ENCODE measurements around the gene SMARCD3.

GRCh38 chr7:151240536-151240935 is 8.0 kb downstream of the SMARCD3 start:
- TF ChIP-seq CTCF (conservative IDR thresholded peaks at IDR 0.05 in 1 of 2, IDR thresholded peaks at IDR 0.05 in 1 of 2; ENCODE audit: low read depth in 1 of 2, low read length in 2 of 2) (no peak), EZH2 (IDR thresholded peaks at IDR 0.05; ENCODE audit: low read length, missing control alignments) (no peak)
